GM18951 (cell line): ENCODE measurements around the gene HLA-DQA1.

Experiments
- POLR2A ChIP-seq: IDR thresholded peaks from 4 replicates; pipeline ENCODE4 v1.6.1; 2011; ENCODE audit warnings: mild to moderate bottlenecking; ENCODE audit not compliant: insufficient read length, insufficient read depth; ENCODE audit errors: extremely low read depth
- in situ Hi-C: fragments of 300-500 bp; cut with MboI; formaldehyde crosslinking; loops from one replicate; pipeline ENCODE4 v1.12.0; 2022; ENCODE audit warnings: low sequenced_read_pairs, mixed read lengths, inconsistent platforms; ENCODE audit not compliant: unreplicated experiment

The HLA-DQA1 gene

DNA sequence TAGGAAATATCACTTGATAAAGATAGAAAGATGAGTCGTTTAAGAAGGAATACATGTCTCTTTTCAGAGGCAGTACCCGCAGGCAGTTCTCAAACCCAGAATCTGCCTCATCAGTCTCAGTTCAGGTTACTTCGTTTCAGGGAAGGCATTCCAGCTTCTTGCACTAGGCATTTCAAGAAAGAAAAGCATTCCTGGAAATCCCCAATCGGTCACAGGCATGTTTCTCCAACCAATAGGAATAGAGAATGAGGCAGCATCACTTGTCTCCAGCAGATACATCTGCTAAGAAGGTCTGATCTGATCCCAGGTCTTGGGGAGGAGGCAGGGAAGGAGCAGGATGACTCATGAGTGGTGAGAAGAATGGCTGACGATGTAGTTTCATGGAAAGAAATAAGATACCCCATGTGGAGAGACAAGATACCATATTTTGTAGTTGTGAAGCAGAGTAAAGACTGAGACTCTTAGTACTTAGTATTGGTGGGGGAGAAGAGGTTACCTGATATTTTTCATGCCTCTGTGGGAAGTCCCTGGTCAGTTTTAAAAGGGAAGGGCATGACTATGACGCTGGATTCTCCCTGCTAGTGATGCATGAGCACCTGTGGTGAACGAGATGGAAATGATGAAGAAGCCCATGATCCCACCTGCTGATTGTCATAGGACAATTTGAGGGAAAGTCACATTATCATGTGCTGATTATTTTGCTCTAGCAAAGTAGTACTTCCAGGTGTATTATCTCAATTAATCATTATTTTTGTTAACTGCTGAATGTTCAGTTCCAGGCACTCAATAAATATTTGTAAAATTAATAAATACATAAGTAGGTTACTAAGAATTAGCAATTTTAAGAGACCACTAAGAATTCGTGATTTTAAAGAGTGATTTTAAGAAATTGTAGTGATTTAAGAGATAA, 27.2 kb upstream of the HLA-DQA1 start:
- in situ Hi-C loops = no loop called here
- no peak for TF ChIP-seq POLR2A

DNA sequence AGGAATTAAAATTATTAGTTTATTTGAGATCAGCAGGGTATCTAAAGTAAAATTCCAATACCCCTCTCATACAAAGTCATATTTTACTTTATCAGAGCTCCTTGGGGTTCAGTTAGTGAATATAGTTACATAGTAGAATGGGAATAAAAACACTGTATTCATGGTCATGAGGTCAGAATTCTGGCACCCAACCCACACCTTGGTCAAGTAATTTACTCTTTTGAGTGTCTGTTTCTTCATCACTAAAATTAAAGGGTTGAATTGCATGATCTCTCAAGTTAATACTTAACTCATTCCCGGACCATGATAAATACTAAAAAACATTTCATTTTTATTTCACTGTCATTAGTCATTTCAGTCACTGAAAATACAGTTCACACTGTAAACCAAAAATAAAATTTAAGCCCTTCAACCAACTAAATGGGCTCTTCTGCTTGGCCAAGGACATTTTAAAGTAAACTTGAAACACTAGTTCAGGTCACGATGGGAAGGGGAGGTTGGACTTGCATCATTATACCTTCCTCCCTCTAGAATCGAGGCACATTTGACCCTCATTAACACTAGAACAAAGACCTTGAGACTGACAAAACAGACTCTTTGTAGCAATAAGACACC, 26.4 kb upstream of the HLA-DQA1 start:
- TF ChIP-seq POLR2A = no peak
- in situ Hi-C loops = no loop called here

DNA sequence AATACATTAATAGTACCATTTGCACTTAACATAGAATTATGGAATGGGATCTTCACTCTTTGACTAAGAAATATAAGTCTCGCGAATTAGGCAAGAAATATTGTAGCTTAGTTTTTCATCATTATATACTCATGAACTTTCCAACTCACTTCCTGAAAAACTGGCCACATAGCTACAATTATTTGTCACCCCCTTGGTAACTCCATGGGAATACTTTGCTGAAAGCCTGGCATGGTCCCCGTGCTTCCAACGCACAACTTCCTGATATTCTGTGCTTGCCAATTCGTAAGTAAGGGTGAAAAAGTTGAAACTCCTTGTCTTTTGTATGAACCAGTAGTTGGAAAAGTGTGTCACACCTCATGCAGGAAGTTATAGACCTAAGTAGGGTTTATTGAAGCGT, 23.7 kb upstream of the HLA-DQA1 start:
- TF ChIP-seq POLR2A = no peak
- in situ Hi-C loops = no loop called here

DNA sequence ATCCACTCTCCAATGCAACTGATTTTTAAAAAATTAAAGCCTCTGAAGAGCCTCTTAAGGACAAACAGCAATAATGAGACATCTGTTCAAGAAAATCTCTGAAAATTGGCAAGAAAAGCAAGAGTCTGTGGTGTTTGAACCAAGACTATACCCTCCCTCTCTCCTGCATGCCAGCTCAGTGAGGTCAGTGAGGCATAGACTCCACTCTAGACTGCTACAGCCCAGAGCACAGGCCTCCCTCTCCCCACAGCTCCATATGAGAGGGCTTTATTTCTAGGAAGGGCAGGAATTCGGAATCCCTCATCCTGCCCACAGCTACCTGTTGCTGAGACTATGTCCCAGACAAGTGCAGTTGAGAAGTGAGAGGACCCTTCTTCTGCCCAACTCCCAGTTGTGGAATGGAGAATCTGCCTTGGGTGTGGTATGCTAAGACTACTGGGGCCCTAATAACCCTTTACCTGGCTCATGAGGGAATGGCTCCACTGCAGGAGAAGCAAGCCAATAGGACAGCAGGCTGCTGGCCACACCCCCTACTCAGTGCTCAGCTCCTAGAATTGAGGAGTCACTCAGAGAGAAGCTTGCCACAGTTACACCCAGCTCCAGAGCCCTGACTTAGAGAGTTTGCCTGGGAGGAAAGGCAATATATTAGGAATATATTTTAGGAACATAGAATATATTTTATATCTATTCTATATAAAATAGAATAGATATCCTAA, 22.7 kb upstream of the HLA-DQA1 start:
- in situ Hi-C loops = no loop called here
- no peak for TF ChIP-seq POLR2A

DNA sequence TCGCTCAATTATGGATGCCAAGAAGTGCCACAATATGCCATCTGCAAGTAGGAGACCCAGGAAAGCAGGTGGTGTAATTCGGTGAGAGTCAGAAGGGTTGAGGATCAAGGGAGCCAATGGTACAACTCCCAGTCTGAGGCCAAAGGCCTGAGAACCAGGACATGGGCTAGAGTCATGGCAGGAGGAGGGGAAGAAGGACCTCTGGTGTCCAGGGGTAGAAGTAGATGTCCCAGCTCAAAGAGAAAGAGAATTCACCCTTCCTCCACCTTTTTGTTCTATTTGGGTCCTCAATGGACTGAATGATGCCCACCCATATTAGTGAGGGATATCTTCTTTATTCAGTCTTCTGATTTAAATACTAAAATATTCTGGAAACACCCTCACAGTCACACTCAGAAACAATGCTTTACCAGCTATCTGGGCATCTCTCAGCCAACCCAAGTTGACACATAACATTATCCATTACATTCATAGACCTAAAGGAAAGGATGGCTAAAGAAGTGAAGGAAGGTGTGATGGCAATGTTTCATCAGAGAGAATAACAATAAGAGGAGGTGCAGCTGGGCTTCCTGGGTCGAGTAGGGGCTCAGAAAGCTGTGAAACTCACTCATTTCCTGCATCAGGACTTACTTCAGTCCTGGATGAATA, 21.2 kb upstream of the HLA-DQA1 start:
- TF ChIP-seq POLR2A = no peak
- in situ Hi-C loops = no loop called here

DNA sequence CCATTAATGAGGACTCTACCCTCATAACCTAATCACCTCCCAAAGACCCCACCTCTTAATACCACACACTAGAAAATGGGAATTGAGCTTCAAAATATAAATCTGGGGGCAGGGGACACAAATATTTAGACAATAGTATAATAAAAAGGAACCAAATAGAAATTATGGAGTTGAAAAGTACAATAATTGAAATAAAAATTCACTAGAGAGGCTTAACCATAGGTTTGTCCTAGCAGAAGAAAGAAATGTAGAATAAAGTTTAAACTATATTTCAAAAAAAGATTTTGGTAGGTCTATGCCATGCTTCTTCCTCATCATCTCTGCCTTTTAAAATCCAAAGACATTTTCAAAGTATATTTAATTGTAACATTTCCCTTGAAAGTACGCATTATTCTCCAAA, 19.5 kb upstream of the HLA-DQA1 start:
- in situ Hi-C loops = no loop called here
- no peak for TF ChIP-seq POLR2A

DNA sequence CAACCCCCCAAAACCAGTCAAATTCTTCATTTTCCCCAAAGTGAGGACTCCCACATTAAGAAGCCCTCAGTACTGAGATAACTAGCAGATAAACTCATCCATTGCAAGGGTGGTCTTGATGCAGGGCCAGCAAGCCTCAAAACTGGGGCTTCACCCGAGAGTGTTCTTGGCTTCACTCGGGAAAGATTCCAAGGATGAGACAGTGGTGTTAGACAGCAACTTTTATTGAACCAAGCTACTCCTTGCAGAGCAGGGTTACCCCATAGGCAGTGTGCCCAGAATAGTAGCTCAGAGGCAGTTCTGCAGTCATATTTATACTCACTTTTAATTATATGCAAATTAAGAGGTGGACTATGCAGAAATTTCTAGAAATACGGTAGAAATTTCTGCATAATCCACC, 15.8 kb upstream of the HLA-DQA1 start:
- in situ Hi-C loops = no loop called here
- no peak for TF ChIP-seq POLR2A

DNA sequence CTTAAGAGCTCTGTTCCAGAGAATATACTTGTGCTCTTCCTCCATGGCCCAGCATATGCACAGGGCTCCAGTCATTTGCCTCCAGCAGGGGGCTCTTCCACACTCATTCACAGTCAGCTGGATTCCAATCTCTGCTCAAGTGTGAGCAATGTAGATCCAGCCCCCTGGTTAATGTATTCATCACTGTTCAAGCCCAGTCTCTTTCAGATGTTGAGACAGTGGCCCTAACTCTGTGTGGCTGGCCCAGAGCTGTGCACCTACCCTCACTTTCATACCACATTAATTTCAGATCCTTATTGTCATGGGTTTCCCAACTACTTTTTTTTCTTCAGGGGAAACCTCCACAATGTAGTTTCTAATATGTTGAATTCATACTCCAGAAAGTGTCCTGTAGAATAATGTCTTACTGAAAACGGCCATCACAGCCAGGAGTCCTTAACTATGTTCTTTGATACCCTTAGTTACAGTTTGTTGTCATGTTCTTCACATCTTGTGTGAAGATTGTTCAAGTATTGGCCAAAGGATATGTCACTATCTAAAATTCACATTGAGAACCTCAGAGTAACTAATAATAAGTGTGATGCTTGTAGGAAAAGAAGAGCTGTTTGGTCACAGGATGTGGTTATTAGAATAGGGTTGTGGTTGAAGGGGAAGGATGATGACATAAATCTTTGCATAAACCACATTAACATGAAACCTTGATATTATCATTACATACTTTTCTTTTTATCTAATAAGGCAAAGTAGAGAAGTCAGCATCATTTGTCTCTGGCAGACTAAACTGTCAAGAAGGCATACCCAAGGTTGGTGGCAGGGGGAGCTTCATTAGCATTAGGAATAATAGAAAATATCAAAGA, 14.4 kb upstream of the HLA-DQA1 start:
- TF ChIP-seq POLR2A = no peak
- in situ Hi-C loops = no loop called here

DNA sequence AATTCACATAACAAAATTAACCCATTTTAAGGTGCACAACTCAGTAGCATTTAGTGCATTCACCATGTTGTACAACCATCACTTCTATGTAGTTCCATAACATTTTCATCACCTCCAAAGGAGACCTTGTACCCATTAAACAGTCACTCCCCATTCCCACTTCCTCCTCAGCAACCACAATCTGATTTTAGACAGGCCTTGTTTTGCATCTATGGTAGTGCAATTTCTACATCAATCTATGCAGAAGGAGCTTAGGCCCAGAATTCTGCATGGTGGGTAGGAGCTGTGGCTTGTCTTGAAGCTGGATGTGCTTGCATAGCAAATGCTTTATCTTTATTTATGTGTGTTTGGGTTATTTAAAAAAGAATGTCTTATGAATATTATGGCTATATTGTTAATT, 13.5 kb upstream of the HLA-DQA1 start:
- no peak for TF ChIP-seq POLR2A
- in situ Hi-C loops = no loop called here

DNA sequence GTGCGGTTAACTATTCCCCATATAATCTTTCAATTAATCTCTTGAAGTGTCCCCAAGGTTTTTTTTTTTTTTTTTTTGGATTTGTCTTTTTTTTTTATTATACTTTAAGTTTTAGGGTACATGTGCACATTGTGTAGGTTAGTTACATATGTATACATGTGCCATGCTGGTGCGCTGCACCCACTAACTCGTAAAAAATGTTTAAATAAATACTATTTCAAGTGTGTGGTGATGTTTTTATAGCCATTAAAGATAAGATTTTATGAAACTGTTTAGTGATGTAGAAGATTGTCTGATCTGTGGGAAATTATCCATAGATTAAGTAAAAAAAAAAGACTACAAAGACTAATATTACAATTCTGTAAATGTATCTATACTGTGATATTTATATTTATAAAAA, 12.6 kb upstream of the HLA-DQA1 start:
- in situ Hi-C loops = no loop called here
- TF ChIP-seq POLR2A = no peak

DNA sequence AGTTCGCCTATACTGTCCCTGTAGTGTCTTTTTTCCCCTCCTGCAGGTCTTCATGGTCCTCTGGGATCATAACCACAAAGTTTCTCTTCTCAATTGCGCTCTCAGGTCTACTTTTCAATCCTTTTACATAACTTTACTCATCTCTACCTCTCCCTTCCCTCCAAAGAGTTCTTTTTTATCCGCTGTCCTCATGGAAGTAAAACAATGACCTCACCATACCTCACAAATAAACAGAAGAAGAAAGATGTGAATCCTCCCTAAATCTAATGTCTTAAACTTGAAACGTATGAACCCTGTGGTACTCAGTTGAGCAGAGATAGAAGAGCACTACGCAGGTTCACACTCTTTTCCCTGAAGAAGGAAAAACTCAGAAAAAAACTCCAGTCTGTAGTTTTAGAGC, 12.1 kb upstream of the HLA-DQA1 start:
- in situ Hi-C loops = no loop called here
- no peak for TF ChIP-seq POLR2A

DNA sequence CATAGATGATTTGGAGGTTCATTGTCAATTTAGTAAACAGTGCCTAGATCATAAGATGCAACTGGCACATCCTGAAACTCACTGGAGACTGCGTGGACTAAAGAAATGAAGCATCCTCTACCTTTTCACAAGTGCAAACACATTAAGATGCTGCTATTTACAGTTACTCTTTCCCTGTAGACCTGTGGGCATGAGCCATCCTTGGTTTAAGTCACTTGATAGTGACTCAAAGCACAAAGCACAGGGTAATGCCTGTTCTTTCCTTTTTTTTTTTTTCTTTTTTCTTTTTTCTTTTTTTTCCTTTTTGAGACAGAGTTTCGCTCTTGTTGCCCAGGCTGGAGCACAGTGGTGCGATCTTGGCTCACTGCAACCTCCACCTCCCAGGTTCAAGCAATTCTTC, 10.0 kb upstream of the HLA-DQA1 start:
- in situ Hi-C loops = no loop called here

More for the DNA sequence above, 10.0 kb upstream of the HLA-DQA1 start:
- TF ChIP-seq POLR2A = no peak
